ENCODE measurements around the gene NCOR1.

Gene NCOR1

DNA sequence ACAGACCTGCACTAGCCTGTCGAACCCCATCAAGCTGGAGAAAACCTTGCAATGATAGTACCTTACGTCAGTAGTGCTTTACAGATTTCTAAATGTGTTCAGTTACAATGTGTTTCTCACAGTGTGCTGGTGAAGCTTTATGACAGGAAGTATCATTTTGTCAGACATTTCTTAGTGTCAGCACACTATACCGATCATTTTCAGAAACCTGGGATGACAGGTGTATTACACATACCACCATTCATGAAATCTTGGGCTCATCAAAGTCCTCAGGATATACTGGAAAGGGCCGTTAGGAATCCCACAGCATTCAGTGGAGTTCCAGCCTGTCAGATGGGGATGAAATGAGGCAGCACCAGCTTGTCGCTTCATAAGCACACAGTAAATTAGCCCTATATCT is 188.4 kb downstream of the NCOR1 start:
- DNase-seq (ENCODE audit: low spot score): no peak

DNA sequence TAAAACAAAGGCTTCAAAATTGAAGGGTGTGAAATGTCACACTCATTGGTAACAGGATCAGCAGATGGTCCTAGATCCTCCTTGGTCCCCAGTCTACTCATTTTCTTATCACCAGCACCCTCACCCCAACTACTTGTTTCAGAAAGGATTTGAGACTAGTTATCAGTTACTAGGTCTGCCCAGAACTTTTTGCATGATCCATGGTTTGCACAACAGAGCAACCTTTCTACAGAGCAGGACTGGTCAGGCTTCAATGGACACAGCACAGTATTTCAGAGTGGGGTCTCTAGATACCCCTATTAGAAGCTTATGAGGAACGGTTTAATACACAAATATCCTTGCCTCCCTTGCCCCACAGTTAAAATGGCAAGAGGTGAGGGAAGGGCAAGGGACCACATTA is 190.1 kb downstream of the NCOR1 start:
- no peak for DNase-seq (ENCODE audit: low spot score)

DNA sequence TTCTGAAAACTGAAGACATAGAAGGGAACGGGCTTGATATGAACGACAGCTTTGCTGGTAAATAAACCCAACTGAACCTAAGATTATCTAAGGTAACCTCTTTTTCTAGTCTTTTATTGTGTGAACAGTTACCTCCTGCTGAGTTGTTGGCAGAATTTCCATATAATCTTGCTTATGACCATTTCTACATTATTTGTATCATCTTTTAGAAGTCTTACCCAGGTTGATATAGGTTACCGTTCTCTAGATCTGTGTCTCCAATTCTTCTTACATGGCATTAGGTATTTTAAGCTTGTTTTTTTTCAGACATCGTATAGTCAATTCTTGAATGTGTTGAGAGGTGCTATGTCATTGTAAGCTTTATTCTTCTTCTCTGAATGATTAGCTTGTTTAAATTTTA is 191.5 kb downstream of the NCOR1 start:
- DNase-seq (ENCODE audit: low spot score): no peak

DNA sequence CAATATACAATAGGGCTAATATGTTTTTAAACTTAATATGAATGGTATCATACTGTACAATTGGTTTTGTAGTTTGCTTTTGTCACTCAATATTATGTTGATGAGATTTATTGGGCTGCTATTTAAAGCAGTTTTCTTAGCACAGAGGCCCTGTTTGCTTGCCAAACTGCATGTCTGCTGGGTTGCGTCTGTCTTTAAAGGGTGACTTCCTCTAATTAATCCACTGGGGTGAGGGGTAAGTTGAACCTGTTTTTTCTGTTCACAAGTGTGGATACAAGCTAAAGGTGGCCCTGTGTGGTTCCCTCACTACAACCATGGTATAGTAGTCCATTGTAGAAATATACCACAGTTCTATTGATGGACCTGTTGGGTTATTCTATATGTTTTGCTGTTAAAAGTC is 196.0 kb downstream of the NCOR1 start:
- DNase-seq (ENCODE audit: low spot score): no peak

DNA sequence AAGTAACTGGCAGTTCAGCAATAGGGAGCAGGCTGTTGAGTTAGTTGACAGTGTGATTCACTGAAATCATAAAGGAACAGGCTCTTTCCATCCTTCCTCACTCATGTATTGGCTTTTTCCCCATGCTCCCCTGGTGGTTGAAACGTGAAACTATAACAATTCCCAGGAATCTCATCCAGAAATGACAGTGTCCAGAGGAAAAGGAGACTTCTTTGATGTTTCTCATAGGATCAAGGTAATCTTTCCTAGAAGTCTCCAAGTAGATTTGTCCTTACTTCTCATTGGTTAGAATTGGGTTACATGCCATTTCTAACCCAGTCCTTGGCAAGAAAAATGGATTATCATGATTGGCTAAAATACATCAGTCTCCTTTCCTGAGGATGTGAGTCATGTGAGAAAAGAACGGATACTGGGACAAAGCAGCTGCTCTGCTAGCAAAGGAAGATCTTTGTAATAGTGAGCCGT is 201.4 kb downstream of the NCOR1 start:
- peak; percentile 58 for DNase-seq (ENCODE audit: low spot score)

DNA sequence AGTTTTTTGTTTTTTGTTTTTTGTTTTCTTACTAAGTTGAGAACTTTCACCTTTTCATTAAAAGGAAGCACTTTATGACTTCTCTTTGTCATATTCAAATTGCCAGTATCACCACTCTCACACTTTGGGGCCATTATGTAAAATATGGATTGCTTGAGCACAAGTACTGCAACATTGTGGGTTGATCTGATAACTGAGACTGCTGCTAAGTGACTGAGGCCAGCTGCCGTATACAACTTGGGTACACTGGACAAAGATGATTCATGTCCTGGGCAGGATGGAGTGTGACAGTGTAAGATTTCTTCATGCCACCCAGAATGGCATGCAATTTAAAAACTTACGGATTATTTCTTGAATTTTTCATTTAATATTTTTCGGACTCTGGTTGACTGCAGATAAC is 207.9 kb downstream of the NCOR1 start:
- no peak for DNase-seq (ENCODE audit: low spot score)

DNA sequence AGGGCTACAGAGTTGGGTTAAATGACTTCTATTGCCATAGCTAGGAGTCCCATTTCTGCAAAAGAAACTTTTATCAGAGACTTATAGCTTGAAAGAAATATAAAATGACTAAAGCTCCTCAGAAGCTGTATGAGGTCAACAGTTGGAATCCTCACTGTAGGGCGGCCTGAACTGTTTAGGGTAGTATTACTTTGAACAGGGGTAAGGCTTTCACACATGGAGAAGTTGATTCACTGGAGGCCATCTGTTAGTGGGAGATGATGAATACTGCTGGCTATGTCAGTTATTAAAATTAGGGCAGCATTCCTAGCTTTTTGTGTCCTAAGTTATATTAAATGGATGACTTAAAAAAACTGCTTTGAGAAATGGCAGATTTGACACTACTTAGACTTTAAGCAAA is 209.7 kb downstream of the NCOR1 start:
- no peak for DNase-seq (ENCODE audit: low spot score)

DNA sequence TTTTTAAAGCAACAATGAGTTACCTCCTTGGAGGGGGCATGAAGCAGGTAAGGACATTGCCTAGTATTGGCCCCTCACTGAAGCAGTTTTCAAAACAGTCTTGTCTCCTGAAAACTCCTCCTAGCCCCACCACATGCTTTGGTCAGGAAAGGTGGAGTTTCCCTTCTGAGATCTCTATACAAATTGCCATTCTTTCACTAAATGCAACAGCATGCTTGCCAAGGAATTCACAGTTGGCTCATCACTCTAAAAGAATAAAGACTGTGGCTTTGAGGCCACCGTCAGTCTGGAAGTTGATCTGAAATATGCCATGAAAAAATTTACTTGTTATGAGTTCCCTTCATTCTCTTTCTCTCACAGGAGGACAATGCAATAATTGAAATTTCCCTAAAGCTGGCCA is 211.5 kb downstream of the NCOR1 start:
- DNase-seq (ENCODE audit: low spot score): no peak

DNA sequence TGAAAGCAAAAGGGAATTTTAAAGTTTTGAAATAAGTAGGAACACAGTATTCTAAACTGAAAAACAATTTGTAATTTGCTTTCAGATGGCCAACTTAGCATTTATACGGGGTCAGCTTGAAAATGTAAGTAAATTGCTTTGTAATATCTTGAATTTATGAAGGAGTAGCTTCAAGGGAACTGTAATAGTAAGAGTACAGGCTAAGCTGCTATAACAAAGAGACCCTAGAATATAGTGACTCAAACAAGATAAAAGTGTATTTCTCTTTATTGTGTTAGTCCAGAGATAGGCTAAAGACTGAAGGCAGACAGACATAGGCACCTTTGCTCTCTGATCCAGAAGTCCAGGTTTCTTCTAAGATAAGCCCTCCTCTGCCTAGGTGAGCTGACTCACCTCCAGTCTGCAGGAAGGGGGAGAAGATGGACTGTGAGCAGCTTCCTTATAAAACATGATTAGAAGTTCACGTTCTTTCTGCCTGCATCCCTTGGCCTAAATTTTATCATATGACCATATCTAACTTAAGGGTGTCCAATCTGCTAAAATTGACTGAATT is 212.6 kb downstream of the NCOR1 start:
- DNase-seq (ENCODE audit: low spot score): no peak

DNA sequence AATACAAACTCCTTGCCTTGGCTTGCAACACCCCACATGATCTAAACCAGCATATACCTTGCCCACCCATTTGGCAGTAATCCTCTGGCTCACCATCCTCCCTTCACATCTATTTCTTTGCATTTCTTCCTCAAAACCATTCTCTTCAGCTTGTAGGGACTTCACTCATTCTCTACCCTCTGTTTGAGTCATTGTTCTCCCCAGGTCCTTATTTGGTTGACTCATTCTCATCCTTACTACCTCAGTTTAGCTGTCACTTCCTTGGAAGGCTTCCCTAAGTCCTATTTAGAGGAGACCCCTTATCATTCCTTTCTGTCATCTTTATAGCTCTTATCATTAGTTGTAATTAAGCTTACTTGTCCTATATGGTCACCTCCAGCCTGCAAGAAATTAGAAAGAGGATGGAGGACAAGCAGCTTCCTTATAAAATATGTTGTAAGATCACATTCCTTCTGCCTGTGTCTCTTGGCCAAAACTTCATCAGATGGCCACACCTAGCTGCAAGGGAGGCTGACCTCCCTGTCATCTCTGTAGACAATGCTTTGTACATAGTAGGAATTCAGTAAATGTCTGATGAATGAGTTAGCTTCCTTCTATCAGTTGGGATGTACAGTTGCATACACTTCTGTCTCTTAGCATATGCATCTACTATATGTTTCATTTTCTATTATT is 214.0 kb downstream of the NCOR1 start:
- no peak for DNase-seq (ENCODE audit: low spot score)

DNA sequence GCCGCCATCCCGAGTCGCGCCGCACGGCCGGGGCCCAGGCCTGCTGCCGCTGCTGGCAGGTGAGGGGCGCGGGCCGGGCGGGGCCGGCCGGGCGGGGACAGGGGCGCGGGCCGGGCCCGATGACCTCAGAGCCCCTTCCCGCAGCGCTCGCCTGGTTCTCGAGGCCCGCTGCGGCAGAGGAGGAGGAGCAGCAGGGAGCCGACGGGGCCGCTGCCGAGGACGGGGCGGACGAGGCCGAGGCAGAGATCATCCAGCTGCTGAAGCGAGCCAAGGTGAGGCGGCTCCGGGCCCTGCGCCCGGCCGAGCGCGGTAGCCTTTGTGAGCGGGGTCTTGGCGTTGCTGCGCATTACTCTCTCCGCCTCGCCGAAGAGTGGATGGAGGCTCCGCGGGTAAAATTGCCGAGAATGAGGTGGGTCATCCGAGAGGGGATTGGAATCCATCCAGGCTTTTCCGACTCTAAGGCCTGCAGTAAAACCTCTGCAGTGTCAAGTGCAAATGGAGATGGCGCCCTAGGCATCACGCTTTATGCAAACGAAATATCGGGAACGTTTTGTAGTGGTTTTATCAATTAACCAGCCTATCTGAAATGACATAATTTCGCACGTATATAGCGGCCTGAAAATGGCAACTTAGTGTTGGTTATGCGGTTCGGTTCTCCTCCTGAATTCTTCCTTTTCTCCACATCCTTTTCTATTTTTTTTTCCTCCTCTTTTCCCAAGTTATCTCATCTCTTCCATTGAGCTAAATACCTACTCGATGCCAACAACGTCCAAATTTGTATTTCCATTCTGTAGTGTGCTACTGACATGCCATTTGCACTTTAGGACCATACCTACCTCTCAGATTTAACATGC is 215.1 kb downstream of the NCOR1 start:
- peak; percentile 38 for DNase-seq (ENCODE audit: low spot score)

DNA sequence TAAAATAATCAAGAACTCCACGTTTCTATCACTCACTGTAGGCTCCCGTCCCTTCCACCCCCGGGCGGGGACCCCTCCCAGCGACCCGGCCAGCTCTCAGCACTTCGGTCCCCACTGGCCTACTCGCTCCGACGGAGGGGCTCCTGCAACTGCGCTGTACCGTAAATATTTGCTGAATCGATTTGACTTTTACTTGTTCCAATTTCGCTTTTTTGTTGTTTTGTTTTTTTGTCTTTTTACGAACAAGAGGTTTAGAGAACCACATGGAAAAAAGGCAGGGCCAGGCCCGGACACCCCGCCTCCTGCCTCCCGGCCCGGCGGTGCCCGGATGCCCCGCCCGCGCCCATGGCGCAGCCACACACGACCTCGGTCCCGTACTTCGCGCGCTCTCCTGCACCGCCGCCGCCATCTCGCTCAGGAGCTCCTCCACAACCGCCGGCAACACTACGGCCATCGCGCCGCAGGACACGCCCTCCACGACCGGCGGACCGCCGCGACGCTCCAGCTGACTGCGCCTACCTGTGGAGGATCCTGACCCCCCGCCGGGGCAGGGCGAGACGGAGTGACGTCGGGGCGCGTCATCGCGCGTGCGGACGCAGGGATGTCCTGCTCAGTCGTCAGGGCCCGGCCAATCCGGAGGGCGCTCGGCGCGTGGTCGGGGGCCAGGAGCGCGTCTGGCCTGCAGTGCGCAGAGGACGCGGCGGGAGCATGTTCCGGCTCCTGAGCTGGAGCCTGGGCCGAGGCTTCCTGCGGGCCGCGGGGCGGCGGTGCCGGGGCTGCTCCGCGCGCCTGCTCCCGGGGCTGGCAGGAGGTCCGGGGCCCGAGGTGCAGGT is 216.0 kb downstream of the NCOR1 start, which contains the start of the genes TTC19 and ZSWIM7:
TTC19 (plus strand) TSS at position 684 of the 833 bp plus-strand sequence; CDS start at position 709, 25 bp downstream.
ZSWIM7 (minus strand) TSS at position 564 of the 833 bp plus-strand sequence; CDS start at position 454, 110 bp downstream.
- peak; percentile 96 for DNase-seq (ENCODE audit: low spot score)

DNA sequence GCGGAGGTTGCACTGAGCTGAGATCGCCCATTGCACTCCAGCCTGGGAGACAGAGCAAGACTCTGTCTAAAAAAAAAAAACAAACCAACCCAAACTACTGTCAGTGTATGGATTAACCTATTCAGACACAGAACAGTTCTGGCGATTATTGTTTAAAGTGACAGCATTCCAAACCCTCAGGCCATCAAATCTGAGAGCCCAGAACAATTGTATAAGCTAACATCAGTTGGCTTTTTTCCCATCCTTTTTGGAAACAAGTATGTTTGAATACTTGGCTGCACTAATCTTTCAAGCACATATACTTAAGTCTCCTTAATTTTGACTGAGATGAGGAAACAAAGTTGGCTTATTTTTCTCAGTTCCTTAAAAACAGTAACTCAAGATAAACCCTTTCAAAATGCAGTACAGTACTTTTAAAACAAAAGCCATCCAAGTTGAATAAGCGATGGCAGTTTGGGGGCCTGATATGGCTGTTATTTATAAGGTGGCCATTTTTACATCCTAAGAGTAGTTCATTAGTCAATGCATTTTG is 217.2 kb downstream of the NCOR1 start:
- DNase-seq (ENCODE audit: low spot score): no peak

DNA sequence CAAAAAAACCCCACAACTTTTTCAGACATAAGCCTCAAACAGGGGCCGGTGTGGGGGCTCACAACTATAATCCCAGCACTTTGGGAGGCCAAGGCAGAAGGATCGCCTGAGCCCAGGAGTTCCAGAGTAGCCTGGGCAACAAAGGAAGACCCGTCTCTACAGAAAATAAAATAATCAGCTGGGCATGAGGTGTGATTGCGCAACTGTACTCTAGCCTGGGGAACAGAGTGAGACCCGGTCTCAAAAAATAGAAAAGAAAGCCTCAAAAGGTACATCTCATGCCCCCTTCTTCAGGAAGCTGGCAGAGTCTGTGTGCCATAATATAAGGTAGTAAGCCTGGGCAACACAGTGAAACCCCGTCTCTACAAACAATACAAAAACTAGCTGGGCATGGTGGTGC is 219.0 kb downstream of the NCOR1 start:
- DNase-seq (ENCODE audit: low spot score): no peak

DNA sequence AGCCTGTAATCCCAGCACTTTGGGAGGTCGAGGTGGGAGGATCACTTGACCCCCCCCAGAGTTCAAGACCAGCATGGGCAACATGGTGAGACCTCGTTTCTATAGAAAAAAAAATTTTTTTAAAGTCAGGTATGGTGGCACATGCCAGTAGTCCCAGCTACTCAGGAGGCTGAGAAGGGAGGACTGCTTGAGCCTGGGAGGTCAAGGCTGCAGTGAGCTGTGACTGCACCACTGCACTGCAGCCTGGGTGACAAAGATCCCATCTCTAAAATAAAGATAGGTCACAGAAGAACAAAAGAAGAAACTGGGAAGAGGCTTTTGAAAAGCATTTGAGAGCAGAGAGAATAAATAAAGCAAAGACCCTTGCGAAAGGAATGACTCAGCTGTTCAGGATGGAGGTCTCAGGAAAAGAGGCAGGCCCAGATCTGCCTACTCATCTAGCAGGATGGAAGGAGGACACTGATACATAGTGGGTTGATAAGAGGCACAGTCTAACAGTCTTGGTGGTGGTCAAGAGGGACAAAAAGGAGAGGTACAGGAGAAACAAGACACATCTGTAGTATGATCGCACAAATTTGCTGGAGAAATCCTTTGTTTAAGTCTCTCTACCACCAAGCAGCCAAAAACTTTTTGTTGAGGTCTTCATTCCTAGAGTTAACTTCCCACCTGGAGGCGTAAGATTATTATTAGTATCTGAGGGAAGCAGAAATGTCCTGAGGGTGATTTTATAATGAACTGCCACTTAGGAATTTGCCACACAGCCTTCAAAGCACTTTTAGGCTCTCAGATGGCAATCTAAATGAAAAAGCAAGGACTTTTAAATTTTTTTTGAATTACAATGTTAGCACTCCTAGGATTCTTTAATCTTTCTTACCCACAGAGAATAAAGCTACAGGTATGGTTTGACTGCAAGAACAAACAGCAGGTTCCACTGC is 233.4 kb downstream of the NCOR1 start:
- no peak for DNase-seq (ENCODE audit: low spot score)

DNA sequence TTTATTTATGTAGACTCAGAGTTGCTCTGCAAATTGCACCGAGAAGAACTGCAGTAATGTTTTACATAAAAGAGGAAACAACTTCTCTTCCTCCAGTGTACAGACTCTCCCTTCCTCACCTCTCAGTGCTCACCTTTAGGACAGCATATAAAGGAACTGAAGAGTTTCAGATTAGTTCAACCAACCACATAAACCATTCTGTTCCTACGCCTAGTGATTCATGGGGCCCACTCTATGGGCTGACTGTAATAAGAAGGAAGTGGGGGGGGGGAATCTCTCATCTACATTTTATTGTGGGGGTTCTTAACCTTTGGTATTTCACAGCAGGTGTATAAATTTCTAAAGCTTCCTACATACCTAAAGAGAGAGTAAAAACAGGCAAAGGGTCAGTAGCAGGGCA is 234.1 kb downstream of the NCOR1 start:
- DNase-seq (ENCODE audit: low spot score): peak; percentile 34

All from SW480 (cell line).